ENCODE measurements around the gene MEIS2.

Gene MEIS2

DNA sequence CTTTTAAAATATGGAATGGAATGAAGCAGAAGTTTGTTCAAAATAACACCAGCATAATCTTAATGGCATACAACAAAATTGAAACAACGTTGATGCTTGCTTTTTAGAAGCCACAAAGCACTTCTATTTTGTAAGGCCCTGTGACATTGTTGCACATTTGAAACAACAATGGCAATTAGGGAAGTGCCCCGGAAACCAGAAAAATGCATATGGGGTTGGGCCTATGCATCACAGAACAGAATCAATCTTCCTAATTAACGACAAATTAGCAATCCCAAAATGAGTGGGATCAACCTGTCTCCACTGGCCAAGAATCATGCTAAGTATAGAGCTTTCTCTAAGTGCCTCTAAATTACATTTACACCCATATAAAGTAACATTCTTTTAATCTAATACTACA, 168.9 kb downstream of the MEIS2 start:
- H3K27ac ChIP-seq (ENCODE audit: extremely low read depth, low read depth, low read length): no peak overlapping the region
- peaks cover under 1% of the 10 kb centered on the region; the same call in 1 of the 2 replicates for H3K4me1 ChIP-seq (ENCODE audit: control insufficient read depth, insufficient read depth, low read length)
- no peaks in the 10 kb centered on the region for H3K9me3 ChIP-seq (ENCODE audit: control insufficient read depth, insufficient read depth, low read depth, low read length)
- H3K36me3 ChIP-seq (ENCODE audit: control insufficient read depth in 2 of 2, insufficient read depth in 1 of 2, low read length in 2 of 2): no peaks in the 10 kb centered on the region; a peak in 1 of 3 replicates
- ChIA-PET POLR2A (no interaction called here), CTCF (no interaction called here)
- H3K4me3 ChIP-seq (ENCODE audit: low read depth, low read length): no peak overlapping the region
- no peak for TF ChIP-seq ZNF157 (tag by site-specific recombination; IDR thresholded peaks at IDR 0.05)
- TF ChIP-seq, protein P1, sequence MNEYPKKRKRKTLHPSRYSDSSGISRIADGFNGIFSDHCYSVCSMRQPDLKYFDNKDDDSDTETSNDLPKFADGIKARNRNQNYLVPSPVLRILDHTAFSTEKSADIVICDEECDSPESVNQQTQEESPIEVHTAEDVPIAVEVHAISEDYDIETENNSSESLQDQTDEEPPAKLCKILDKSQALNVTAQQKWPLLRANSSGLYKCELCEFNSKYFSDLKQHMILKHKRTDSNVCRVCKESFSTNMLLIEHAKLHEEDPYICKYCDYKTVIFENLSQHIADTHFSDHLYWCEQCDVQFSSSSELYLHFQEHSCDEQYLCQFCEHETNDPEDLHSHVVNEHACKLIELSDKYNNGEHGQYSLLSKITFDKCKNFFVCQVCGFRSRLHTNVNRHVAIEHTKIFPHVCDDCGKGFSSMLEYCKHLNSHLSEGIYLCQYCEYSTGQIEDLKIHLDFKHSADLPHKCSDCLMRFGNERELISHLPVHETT (tag by site-specific recombination; IDR thresholded peaks at IDR 0.05): no peak
- TF ChIP-seq, protein P2, sequence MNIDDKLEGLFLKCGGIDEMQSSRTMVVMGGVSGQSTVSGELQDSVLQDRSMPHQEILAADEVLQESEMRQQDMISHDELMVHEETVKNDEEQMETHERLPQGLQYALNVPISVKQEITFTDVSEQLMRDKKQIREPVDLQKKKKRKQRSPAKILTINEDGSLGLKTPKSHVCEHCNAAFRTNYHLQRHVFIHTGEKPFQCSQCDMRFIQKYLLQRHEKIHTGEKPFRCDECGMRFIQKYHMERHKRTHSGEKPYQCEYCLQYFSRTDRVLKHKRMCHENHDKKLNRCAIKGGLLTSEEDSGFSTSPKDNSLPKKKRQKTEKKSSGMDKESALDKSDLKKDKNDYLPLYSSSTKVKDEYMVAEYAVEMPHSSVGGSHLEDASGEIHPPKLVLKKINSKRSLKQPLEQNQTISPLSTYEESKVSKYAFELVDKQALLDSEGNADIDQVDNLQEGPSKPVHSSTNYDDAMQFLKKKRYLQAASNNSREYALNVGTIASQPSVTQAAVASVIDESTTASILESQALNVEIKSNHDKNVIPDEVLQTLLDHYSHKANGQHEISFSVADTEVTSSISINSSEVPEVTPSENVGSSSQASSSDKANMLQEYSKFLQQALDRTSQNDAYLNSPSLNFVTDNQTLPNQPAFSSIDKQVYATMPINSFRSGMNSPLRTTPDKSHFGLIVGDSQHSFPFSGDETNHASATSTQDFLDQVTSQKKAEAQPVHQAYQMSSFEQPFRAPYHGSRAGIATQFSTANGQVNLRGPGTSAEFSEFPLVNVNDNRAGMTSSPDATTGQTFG (tag by site-specific recombination; IDR thresholded peaks at IDR 0.05; ENCODE audit: borderline replicate concordance): no peak
- TF ChIP-seq ZNF549 (tag by site-specific recombination; IDR thresholded peaks at IDR 0.05): no peak
- TF ChIP-seq ZNF76 (tag by site-specific recombination; IDR thresholded peaks at IDR 0.05; ENCODE audit: borderline replicate concordance, low read depth): no peak
- no peak for TF ChIP-seq ZNF138 (tag by site-specific recombination; IDR thresholded peaks at IDR 0.05; ENCODE audit: borderline replicate concordance)

DNA sequence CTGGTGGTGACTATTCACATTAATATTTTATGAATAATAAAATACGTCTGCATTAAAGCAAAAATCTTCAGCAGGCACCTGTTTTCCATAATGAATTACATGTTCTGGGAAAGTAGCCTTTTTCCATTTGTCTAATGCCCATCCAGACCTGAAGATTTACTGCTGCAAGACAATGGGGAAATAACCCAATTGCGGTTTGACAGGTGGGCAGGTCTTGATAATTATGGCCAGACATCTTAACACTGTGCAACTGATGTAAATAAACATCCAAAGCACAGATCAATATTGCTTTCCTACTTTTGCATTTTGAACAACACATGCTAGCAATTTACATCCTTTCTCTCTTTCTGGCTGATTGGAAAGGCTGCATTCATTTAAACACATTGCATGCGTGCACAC, 173.9 kb downstream of the MEIS2 start:
- Histone ChIP-seq H3K4me1 (ENCODE audit: control insufficient read depth, insufficient read depth, low read length) (peaks cover 24% of the 10 kb centered on the region), H3K27ac (ENCODE audit: extremely low read depth, low read depth, low read length) (no peak overlapping the region), H3K9me3 (ENCODE audit: control insufficient read depth, insufficient read depth, low read depth, low read length) (no peaks in the 10 kb centered on the region), H3K36me3 (ENCODE audit: control insufficient read depth in 2 of 2, insufficient read depth in 1 of 2, low read length in 2 of 2) (no peaks in the 10 kb centered on the region; a peak in 1 of 3 replicates), H3K4me3 (ENCODE audit: low read depth, low read length) (no peak overlapping the region)
- ChIA-PET POLR2A (no interaction called here), CTCF (no interaction called here)
- TF ChIP-seq SP7 (tag by site-specific recombination; IDR thresholded peaks at IDR 0.05) (peak; percentile 24; the same call in 1 of the 2 replicates), ZNF629 (tag by site-specific recombination; IDR thresholded peaks at IDR 0.05) (no peak)

DNA sequence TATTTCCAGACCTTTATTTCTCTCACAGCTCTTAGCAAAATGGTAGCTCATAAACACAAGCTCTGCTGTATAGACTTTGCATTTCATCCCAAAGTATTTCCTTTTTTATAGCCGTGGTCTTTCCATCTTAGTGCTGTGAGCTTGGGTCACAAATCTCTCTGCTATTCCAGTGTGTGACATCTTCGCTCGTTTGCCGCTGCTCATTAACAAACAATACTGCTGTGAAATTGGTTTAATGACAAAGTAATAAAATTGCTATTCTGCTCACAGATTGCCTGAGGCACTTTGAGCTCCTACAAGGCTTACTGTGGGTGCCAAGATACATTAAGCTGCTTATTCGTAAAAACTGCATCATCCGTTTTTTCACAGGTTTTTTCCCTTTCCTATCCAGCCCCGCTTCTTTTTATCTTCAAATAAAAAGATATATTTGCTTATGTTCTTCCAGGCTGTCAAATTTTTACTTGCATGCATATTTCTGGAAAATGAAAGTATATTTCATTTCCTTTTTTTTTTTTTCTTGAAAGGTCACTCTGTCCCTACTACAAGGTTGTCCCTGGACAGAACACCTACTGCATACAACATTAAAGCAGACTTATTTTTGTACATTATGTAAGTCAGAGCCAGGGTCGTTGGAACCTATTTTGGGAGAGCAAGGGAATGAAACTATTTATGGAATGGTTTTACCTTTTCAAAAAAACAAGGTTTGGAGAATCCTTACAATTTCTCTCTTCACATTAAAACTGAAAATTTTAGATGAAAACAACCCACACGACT, 174.5 kb downstream of the MEIS2 start:
- H3K9me3 ChIP-seq (ENCODE audit: control insufficient read depth, insufficient read depth, low read depth, low read length): no peaks in the 10 kb centered on the region
- peak overlapping the region; percentile 38; the same call in 1 of the 2 replicates for H3K27ac ChIP-seq (ENCODE audit: extremely low read depth, low read depth, low read length)
- POLR2A ChIA-PET: no interaction called here
- no peak overlapping the region for H3K4me3 ChIP-seq (ENCODE audit: low read depth, low read length)
- no peaks in the 10 kb centered on the region; a peak in 1 of 3 replicates for H3K36me3 ChIP-seq (ENCODE audit: control insufficient read depth in 2 of 2, insufficient read depth in 1 of 2, low read length in 2 of 2)
- H3K4me1 ChIP-seq (ENCODE audit: control insufficient read depth, insufficient read depth, low read length): peaks cover 24% of the 10 kb centered on the region
- CTCF ChIA-PET: interaction anchor here (0.6 to 0.7 kb wide), 2 partner anchors 20 to 442 kb away, joined by 6 to 9 read pairs; no protein-coding TSS in a partner anchor
- TF ChIP-seq SP3 (tag by site-specific recombination; IDR thresholded peaks at IDR 0.05) (no peak), ZNF843 (tag by site-specific recombination; IDR thresholded peaks at IDR 0.05) (peak; percentile 98), ZNF169 (tag by site-specific recombination; IDR thresholded peaks at IDR 0.05) (no peak), ZNF664 (tag by site-specific recombination; IDR thresholded peaks at IDR 0.05) (no peak; the same call in 1 of the 2 replicates), ZNF792 (tag by site-specific recombination; IDR thresholded peaks at IDR 0.05) (no peak), HOXC10 (CRISPR knock-in tag; IDR thresholded peaks at IDR 0.05) (no peak), ZNF132 (tag by site-specific recombination; IDR thresholded peaks at IDR 0.05; ENCODE audit: borderline replicate concordance) (no peak)
- TF ChIP-seq, protein P3, sequence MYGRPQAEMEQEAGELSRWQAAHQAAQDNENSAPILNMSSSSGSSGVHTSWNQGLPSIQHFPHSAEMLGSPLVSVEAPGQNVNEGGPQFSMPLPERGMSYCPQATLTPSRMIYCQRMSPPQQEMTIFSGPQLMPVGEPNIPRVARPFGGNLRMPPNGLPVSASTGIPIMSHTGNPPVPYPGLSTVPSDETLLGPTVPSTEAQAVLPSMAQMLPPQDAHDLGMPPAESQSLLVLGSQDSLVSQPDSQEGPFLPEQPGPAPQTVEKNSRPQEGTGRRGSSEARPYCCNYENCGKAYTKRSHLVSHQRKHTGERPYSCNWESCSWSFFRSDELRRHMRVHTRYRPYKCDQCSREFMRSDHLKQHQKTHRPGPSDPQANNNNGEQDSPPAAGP (tag by site-specific recombination; IDR thresholded peaks at IDR 0.05): peak; percentile 41; the same call in 1 of the 2 replicates
- TF ChIP-seq, protein P4, sequence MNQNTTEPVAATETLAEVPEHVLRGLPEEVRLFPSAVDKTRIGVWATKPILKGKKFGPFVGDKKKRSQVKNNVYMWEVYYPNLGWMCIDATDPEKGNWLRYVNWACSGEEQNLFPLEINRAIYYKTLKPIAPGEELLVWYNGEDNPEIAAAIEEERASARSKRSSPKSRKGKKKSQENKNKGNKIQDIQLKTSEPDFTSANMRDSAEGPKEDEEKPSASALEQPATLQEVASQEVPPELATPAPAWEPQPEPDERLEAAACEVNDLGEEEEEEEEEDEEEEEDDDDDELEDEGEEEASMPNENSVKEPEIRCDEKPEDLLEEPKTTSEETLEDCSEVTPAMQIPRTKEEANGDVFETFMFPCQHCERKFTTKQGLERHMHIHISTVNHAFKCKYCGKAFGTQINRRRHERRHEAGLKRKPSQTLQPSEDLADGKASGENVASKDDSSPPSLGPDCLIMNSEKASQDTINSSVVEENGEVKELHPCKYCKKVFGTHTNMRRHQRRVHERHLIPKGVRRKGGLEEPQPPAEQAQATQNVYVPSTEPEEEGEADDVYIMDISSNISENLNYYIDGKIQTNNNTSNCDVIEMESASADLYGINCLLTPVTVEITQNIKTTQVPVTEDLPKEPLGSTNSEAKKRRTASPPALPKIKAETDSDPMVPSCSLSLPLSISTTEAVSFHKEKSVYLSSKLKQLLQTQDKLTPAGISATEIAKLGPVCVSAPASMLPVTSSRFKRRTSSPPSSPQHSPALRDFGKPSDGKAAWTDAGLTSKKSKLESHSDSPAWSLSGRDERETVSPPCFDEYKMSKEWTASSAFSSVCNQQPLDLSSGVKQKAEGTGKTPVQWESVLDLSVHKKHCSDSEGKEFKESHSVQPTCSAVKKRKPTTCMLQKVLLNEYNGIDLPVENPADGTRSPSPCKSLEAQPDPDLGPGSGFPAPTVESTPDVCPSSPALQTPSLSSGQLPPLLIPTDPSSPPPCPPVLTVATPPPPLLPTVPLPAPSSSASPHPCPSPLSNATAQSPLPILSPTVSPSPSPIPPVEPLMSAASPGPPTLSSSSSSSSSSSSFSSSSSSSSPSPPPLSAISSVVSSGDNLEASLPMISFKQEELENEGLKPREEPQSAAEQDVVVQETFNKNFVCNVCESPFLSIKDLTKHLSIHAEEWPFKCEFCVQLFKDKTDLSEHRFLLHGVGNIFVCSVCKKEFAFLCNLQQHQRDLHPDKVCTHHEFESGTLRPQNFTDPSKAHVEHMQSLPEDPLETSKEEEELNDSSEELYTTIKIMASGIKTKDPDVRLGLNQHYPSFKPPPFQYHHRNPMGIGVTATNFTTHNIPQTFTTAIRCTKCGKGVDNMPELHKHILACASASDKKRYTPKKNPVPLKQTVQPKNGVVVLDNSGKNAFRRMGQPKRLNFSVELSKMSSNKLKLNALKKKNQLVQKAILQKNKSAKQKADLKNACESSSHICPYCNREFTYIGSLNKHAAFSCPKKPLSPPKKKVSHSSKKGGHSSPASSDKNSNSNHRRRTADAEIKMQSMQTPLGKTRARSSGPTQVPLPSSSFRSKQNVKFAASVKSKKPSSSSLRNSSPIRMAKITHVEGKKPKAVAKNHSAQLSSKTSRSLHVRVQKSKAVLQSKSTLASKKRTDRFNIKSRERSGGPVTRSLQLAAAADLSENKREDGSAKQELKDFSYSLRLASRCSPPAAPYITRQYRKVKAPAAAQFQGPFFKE (tag by site-specific recombination; IDR thresholded peaks at IDR 0.05; ENCODE audit: borderline replicate concordance): no peak
- TF ChIP-seq, protein P5, sequence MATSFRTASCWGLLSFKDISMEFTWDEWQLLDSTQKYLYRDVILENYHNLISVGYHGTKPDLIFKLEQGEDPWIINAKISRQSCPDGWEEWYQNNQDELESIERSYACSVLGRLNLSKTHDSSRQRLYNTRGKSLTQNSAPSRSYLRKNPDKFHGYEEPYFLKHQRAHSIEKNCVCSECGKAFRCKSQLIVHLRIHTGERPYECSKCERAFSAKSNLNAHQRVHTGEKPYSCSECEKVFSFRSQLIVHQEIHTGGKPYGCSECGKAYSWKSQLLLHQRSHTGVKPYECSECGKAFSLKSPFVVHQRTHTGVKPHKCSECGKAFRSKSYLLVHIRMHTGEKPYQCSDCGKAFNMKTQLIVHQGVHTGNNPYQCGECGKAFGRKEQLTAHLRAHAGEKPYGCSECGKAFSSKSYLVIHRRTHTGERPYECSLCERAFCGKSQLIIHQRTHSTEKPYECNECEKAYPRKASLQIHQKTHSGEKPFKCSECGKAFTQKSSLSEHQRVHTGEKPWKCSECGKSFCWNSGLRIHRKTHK (tag by site-specific recombination; IDR thresholded peaks at IDR 0.05): no peak

All from HEK293 (cell line).